ENCODE measurements around the gene RAD52. TPM values are rescaled to one million over a fixed set of nuclear protein-coding genes. Genes with fewer than 3 reads are reported as not detected.

Gene RAD52
- total RNA-seq, 1 experiment from 2014 or later = 27.9 TPM

DNA sequence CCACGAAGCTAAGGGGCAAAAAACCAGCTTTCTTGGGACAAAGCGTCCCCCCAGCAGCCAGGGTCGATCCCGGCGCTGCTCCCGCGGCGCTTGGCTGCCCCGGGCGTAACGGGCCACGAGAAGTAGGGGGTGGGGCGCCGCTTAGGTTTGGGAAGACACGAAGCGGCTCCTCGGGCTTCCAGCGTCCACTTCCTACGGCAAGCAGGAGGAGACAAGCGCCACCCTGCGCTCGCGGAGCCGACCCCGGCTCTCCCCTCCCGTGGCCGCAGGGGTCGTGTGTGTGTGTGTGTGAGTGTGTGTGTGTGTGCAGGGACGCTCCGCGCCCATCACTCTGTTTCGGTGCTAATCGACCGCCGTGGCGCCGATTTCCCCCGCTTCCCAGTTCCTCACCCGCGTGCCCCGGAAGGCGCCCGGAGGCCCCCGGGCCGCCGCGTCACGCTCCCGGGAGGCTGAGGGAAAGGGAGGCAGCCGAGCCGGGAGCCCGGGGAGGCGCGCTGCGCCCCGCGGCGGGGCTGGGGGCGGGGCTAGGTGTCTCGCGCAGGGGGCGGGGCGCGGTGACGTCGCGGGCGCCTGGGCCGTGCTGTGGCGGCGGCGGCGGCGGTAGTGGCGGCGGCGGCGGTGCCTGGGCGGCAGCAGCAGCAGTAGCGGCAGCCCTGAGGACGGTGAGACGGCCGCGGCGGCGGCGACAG, 41.3 kb upstream of the RAD52 start, which contains the start of gene ERC1:
TSS of gene ERC1 (plus strand) at position 563 of the 689 bp plus-strand sequence. CDS start 36,681 bp downstream, outside the sequence.
- BruUV-seq (replicated peaks) = no TSS peak
- Mint-ChIP-seq H3K27me3 (ENCODE audit: insufficient read depth, unreplicated experiment) (no peaks in the 10 kb centered on the region), H3K4me3 (ENCODE audit: unreplicated experiment) (peak within 1 kb of the TSS; percentile 99), H3K4me1 (ENCODE audit: insufficient read depth, unreplicated experiment) (peaks cover 40% of the 10 kb centered on the region), H3K9me3 (ENCODE audit: unreplicated experiment) (no peaks in the 10 kb centered on the region), H3K27ac (ENCODE audit: low read depth, unreplicated experiment) (peak within 1 kb of the TSS; percentile 56), H3K36me3 (ENCODE audit: insufficient read depth, unreplicated experiment) (peaks cover 25% of the 10 kb centered on the region)
- peak; percentile 87 for DNase-seq (ENCODE audit: unreplicated experiment)
- intact Hi-C loops (cut with micrococcal nuclease) = loop anchor here (2.0 to 5.0 kb wide), 3 partner anchors 42 to 419 kb away; partner anchors contain the start of gene RAD52
- ChIA-PET CTCF (interaction anchor here (0.5 to 1.2 kb wide), 4 partner anchors 49 to 127 kb away, joined by 3 to 5 read pairs (median 4); no protein-coding TSS in a partner anchor), POLR2A (interaction anchor here (0.5 to 6.4 kb wide), 31 partner anchors 14 to 717 kb away, joined by 3 to 62 read pairs (median 4); partner anchors contain the start of genes RAD52 and WNK1)
- TF ChIP-seq, protein P1, sequence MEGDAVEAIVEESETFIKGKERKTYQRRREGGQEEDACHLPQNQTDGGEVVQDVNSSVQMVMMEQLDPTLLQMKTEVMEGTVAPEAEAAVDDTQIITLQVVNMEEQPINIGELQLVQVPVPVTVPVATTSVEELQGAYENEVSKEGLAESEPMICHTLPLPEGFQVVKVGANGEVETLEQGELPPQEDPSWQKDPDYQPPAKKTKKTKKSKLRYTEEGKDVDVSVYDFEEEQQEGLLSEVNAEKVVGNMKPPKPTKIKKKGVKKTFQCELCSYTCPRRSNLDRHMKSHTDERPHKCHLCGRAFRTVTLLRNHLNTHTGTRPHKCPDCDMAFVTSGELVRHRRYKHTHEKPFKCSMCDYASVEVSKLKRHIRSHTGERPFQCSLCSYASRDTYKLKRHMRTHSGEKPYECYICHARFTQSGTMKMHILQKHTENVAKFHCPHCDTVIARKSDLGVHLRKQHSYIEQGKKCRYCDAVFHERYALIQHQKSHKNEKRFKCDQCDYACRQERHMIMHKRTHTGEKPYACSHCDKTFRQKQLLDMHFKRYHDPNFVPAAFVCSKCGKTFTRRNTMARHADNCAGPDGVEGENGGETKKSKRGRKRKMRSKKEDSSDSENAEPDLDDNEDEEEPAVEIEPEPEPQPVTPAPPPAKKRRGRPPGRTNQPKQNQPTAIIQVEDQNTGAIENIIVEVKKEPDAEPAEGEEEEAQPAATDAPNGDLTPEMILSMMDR (IDR thresholded peaks at IDR 0.05; ENCODE audit: unreplicated experiment) = no peak

- H3K4me1 Mint-ChIP-seq (ENCODE audit: insufficient read depth, unreplicated experiment) = peaks cover 32% of the 10 kb centered on the region
- no peaks in the 10 kb centered on the region for H3K9me3 Mint-ChIP-seq (ENCODE audit: unreplicated experiment)
- BruUV-seq (replicated peaks) = TSS peak; percentile 42
- no peaks in the 10 kb centered on the region for H3K27me3 Mint-ChIP-seq (ENCODE audit: insufficient read depth, unreplicated experiment)
- ChIA-PET POLR2A (interaction anchor here (0.5 to 6.4 kb wide), 23 partner anchors 12 to 718 kb away, joined by 3 to 62 read pairs (median 4); partner anchors contain the start of genes RAD52 and WNK1), CTCF (interaction anchor here (0.5 to 1.2 kb wide), 5 partner anchors 48 to 668 kb away, joined by 3 to 5 read pairs (median 3); no protein-coding TSS in a partner anchor)
- H3K4me3 Mint-ChIP-seq (ENCODE audit: unreplicated experiment) = peak overlapping the region; percentile 99
- TF ChIP-seq, protein P1 (IDR thresholded peaks at IDR 0.05; ENCODE audit: unreplicated experiment) = no peak
- peak overlapping the region; percentile 56 for H3K27ac Mint-ChIP-seq (ENCODE audit: low read depth, unreplicated experiment)
- intact Hi-C loops (cut with micrococcal nuclease) = loop anchor here (2.0 to 5.0 kb wide), 3 partner anchors 41 to 418 kb away; partner anchors contain the start of gene RAD52
- DNase-seq (ENCODE audit: unreplicated experiment) = peak; percentile 61
- H3K36me3 Mint-ChIP-seq (ENCODE audit: insufficient read depth, unreplicated experiment) = peaks cover 28% of the 10 kb centered on the region
These were observed 40.5 kb upstream of the RAD52 start for GRCh38 chr12:989751-990660.

DNA sequence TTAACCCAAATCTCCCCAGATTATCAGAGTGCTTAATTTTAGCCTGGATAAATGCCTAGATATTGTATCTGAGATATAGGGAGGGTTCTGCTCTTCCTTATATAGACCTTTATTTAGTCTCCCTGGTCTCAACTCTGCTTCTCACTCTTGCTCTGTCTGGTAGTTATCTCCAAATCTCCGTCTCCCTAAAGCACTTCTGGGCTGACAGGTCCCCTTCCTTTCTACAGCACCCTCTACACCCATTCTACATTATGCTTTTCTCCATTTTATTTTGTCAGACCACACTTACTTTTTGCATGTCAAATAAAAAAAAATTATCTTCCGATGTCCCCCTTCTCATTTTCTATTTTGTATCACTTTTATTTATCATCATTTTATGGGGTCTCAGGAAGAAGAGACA, 39.6 kb upstream of the RAD52 start:
- no peaks in the 10 kb centered on the region for H3K27me3 Mint-ChIP-seq (ENCODE audit: insufficient read depth, unreplicated experiment)
- intact Hi-C loops (cut with micrococcal nuclease) = no loop called here
- peak overlapping the region; percentile 56 for H3K27ac Mint-ChIP-seq (ENCODE audit: low read depth, unreplicated experiment)
- H3K36me3 Mint-ChIP-seq (ENCODE audit: insufficient read depth, unreplicated experiment) = peaks cover 36% of the 10 kb centered on the region
- peaks cover 29% of the 10 kb centered on the region for H3K4me1 Mint-ChIP-seq (ENCODE audit: insufficient read depth, unreplicated experiment)
- CTCF ChIA-PET = interaction anchor here (0.7 kb wide), 1 partner anchor 667 kb away, joined by 3 read pairs; no protein-coding TSS in a partner anchor
- H3K4me3 Mint-ChIP-seq (ENCODE audit: unreplicated experiment) = peak overlapping the region; percentile 99
- no peak for DNase-seq (ENCODE audit: unreplicated experiment)
- TF ChIP-seq, protein P1 (IDR thresholded peaks at IDR 0.05; ENCODE audit: unreplicated experiment) = no peak
- H3K9me3 Mint-ChIP-seq (ENCODE audit: unreplicated experiment) = no peaks in the 10 kb centered on the region
- POLR2A ChIA-PET = interaction anchor here (0.7 to 0.8 kb wide), 5 partner anchors 13 to 801 kb away, joined by 3 to 4 read pairs (median 3); no protein-coding TSS in a partner anchor
- BruUV-seq (replicated peaks) = no TSS peak

All from MCF 10A (cell line).